DOHH2 (cell line): Measurements from ENCODE around the gene BATF.

Experiments used
- H3F3A ChIP-seq: fragments of 200-600 bp; sonication (generic), shearing (Covaris generic); 2 replicates; pipeline ENCODE4 v1.6.0; 2016; ENCODE audit warnings: antibody characterized with exemption, mild to moderate bottlenecking; ENCODE audit not compliant: control insufficient read depth, insufficient read depth
- H3K27ac ChIP-seq: fragments of 200-600 bp; sonication (generic); 2 replicates; pipeline ENCODE4 v1.5.1; 2014; ENCODE audit warnings: low read depth, mild to moderate bottlenecking, low read length, moderate library complexity
- H3K27me3 ChIP-seq: fragments of 200-600 bp; sonication (generic); 2 replicates; pipeline ENCODE4 v1.6.1; 2014; ENCODE audit warnings: mild to moderate bottlenecking, low read length, mixed read lengths; ENCODE audit not compliant: control insufficient read depth
- H3K36me3 ChIP-seq: fragments of 200-600 bp; sonication (generic); 2 replicates; pipeline ENCODE4 v1.6.1; 2014; ENCODE audit warnings: mild to moderate bottlenecking, low read length, moderate library complexity, mixed read lengths; ENCODE audit not compliant: control insufficient read depth
- H3K4me1 ChIP-seq: fragments of 200-600 bp; sonication (generic); 2 replicates; pipeline ENCODE4 v1.6.1; 2014; ENCODE audit warnings: mild to moderate bottlenecking, low read length, mixed read lengths; ENCODE audit not compliant: control insufficient read depth
- H3K4me2 ChIP-seq: fragments of 200-600 bp; sonication (generic); 2 replicates; pipeline ENCODE4 v1.6.0; 2014; ENCODE audit warnings: mild to moderate bottlenecking, low read length, moderate library complexity
- H3K4me3 ChIP-seq: fragments of 200-600 bp; sonication (generic); 2 replicates; pipeline ENCODE4 v1.5.1; 2014; ENCODE audit warnings: mild to moderate bottlenecking, low read length, mixed read lengths
- H3K79me2 ChIP-seq: fragments of 200-600 bp; sonication (generic); 2 replicates; pipeline ENCODE4 v1.6.1; 2014; ENCODE audit warnings: mild to moderate bottlenecking, low read length, mixed read lengths; ENCODE audit not compliant: control insufficient read depth
- H3K9me2 ChIP-seq: fragments of 200-600 bp; sonication (generic); replicated peaks from 2 replicates; pipeline ENCODE4 v1.6.1; 2014; ENCODE audit warnings: mild to moderate bottlenecking, low read length, mixed read lengths; ENCODE audit not compliant: control insufficient read depth
- H3K9me3 ChIP-seq: fragments of 200-600 bp; sonication (generic); 2 replicates; pipeline ENCODE4 v1.6.1; 2014; ENCODE audit warnings: antibody characterized with exemption, low read length, mixed read lengths; ENCODE audit not compliant: control insufficient read depth, insufficient read depth
- H4K20me1 ChIP-seq: fragments of 200-600 bp; sonication (generic); 2 replicates; pipeline ENCODE4 v1.6.0; 2014; ENCODE audit warnings: low read depth, mild to moderate bottlenecking, antibody characterized with exemption, low read length, moderate library complexity; ENCODE audit not compliant: control insufficient read depth, insufficient read depth
- CTCF ChIP-seq: fragments of 200-600 bp; sonication (generic); IDR thresholded peaks from one replicate; pipeline ENCODE4 v1.5.1; 2014; ENCODE audit warnings: antibody characterized with exemption, mild to moderate bottlenecking, low read depth, low read length; ENCODE audit not compliant: poor library complexity, severe bottlenecking
- EZH2phosphoT487 ChIP-seq: fragments of 200-600 bp; sonication (generic); IDR thresholded peaks from 2 replicates; pipeline ENCODE4 v1.6.1; 2017; ENCODE audit warnings: borderline replicate concordance, mild to moderate bottlenecking, antibody characterized with exemption, low read length, moderate library complexity, mixed read lengths

Gene BATF

GRCh38 chr14:75539162-75539560 is 16.9 kb downstream of the BATF start:
- Histone ChIP-seq H3F3A (no peaks in the 10 kb centered on the region), H3K4me2 (no peak overlapping the region), H3K27me3 (peaks cover 38% of the 10 kb centered on the region), H3K4me3 (no peak overlapping the region), H4K20me1 (no peaks in the 10 kb centered on the region), H3K9me3 (no peaks in the 10 kb centered on the region), H3K4me1 (peaks cover 10% of the 10 kb centered on the region), H3K9me2 (no peaks in the 10 kb centered on the region), H3K79me2 (no peaks in the 10 kb centered on the region), H3K27ac (no peak overlapping the region), H3K36me3 (no peaks in the 10 kb centered on the region)
- TF ChIP-seq EZH2phosphoT487 (no peak), CTCF (no peak)

GRCh38 chr14:75539561-75540478 is 17.6 kb downstream of the BATF start:
- peaks cover 10% of the 10 kb centered on the region for H3K4me1 ChIP-seq
- no peak overlapping the region for H3K27ac ChIP-seq
- H3K79me2 ChIP-seq, result no peaks in the 10 kb centered on the region
- no peaks in the 10 kb centered on the region for H3K36me3 ChIP-seq
- H3K9me3 ChIP-seq, result no peaks in the 10 kb centered on the region
- no peaks in the 10 kb centered on the region for H4K20me1 ChIP-seq
- H3K4me2 ChIP-seq, result no peak overlapping the region
- H3K27me3 ChIP-seq, result peaks cover 38% of the 10 kb centered on the region
- H3K9me2 ChIP-seq, result no peaks in the 10 kb centered on the region
- H3F3A ChIP-seq, result no peaks in the 10 kb centered on the region
- no peak overlapping the region for H3K4me3 ChIP-seq
- TF ChIP-seq EZH2phosphoT487 (no peak), CTCF (no peak)

- Histone ChIP-seq H3K4me2 (no peak overlapping the region), H3K79me2 (no peaks in the 10 kb centered on the region), H3K9me3 (no peaks in the 10 kb centered on the region), H3K36me3 (no peaks in the 10 kb centered on the region), H3K4me1 (peaks cover 10% of the 10 kb centered on the region), H3K4me3 (no peak overlapping the region), H3F3A (no peaks in the 10 kb centered on the region), H3K27ac (no peak overlapping the region), H3K27me3 (peaks cover 38% of the 10 kb centered on the region), H3K9me2 (no peaks in the 10 kb centered on the region), H4K20me1 (no peaks in the 10 kb centered on the region)
- TF ChIP-seq EZH2phosphoT487, result no peak
- TF ChIP-seq CTCF, result no peak
These were observed 18.2 kb downstream of the BATF start for GRCh38 chr14:75540479-75540851.
